HepG2 (cell line): ENCODE results near the gene GPR162. TPM values are rescaled to one million over a fixed set of nuclear protein-coding genes. Genes with fewer than 3 reads are reported as not detected.

Experiments used
- ELF1 ChIP-seq: sonication (generic); formaldehyde crosslinking; IDR thresholded peaks from 2 replicates; pipeline ENCODE4 v1.4.0; 2020; ENCODE audit warnings: missing genetic modification reagents
- IKZF1 ChIP-seq: fragments of 450-650 bp; IDR thresholded peaks from 2 replicates; pipeline ENCODE4 v1.7.1; 2016
- MEIS2 ChIP-seq: sonication (generic); formaldehyde crosslinking; IDR thresholded peaks from 2 replicates; pipeline ENCODE4 v1.9.0; 2021; ENCODE audit warnings: mild to moderate bottlenecking, missing genetic modification reagents
- MIER2 ChIP-seq: IDR thresholded peaks from 2 replicates; pipeline ENCODE4 v1.6.1; 2016; ENCODE audit warnings: missing biosample characterization, missing genetic modification reagents
- SOX5 ChIP-seq: IDR thresholded peaks from 2 replicates; pipeline ENCODE4 v1.6.1; 2016; ENCODE audit warnings: borderline replicate concordance
- ZFYVE20 ChIP-seq: sonication (generic); formaldehyde crosslinking; IDR thresholded peaks from 2 replicates; pipeline ENCODE4 v1.8.0; 2023; ENCODE audit warnings: low read depth, mild to moderate bottlenecking, moderate library complexity, missing genetic modification reagents, borderline replicate concordance
- ZMYM3 ChIP-seq: sonication (generic); formaldehyde crosslinking; IDR thresholded peaks from 2 replicates; pipeline ENCODE4 v1.5.1; 2020; ENCODE audit warnings: mild to moderate bottlenecking, missing genetic modification reagents
- ZSCAN31 ChIP-seq: sonication (generic); formaldehyde crosslinking; IDR thresholded peaks from 2 replicates; pipeline ENCODE4 v1.5.0; 2020; ENCODE audit warnings: low read depth, mild to moderate bottlenecking, missing genetic modification reagents
- polyA plus RNA-seq, 8 experiments: library from polyadenylated mRNA; depleted of rRNA in 3 of 8; stranded (reverse) in 7 of 8; unstranded in 1 of 8; fragments of >200 nt; fragmentation: Illumina TruSeq in 4 of 8; extraction: Trizol in 4 of 8; gene quantifications; 2 replicates each; pipeline versions ENCODE4 v1.2.1 to v1.2.3, GENCODE V29; 2011 to 2016; ENCODE audit warnings: low read depth in 4 of 8, missing spikeins in 1 of 8, mixed read lengths in 1 of 8; ENCODE audit not compliant: insufficient read depth in 1 of 8
- total RNA-seq, 5 experiments: library from RNA; depleted of rRNA; stranded (reverse); fragments of >200 nt; fragmentation: Illumina TruSeq; extraction: Trizol; gene quantifications; 2 replicates each; pipeline ENCODE4 v1.2.3, GENCODE V29; 2016; ENCODE audit warnings: low read depth in 1 of 5
- TF ChIP-seq, protein P1 (sequence below): sonication (generic); formaldehyde crosslinking; IDR thresholded peaks from 2 replicates; pipeline ENCODE4 v1.4.0; 2020; ENCODE audit warnings: missing genetic modification reagents, borderline replicate concordance
- TF ChIP-seq, protein P2 (sequence below): conservative IDR thresholded peaks from 2 replicates; pipeline ENCODE4 v1.6.1; 2018; ENCODE audit warnings: missing genetic modification reagents
- TF ChIP-seq, protein P3 (sequence below): sonication (generic); formaldehyde crosslinking; IDR thresholded peaks from 2 replicates; pipeline ENCODE4 v1.4.0; 2020; ENCODE audit warnings: mild to moderate bottlenecking, missing genetic modification reagents
- TF ChIP-seq, protein P4 (sequence below): sonication (generic); formaldehyde crosslinking; IDR thresholded peaks from 2 replicates; pipeline ENCODE4 v1.5.1; 2020; ENCODE audit warnings: missing genetic modification reagents, mild to moderate bottlenecking, borderline replicate concordance

Gene GPR162
- total and polyA plus RNA-seq, 2 of the 13 experiments (the other 11 are each of a cell fraction or from before 2014, with no cell fraction given) = 0.08 TPM; not detected in 1

DNA sequence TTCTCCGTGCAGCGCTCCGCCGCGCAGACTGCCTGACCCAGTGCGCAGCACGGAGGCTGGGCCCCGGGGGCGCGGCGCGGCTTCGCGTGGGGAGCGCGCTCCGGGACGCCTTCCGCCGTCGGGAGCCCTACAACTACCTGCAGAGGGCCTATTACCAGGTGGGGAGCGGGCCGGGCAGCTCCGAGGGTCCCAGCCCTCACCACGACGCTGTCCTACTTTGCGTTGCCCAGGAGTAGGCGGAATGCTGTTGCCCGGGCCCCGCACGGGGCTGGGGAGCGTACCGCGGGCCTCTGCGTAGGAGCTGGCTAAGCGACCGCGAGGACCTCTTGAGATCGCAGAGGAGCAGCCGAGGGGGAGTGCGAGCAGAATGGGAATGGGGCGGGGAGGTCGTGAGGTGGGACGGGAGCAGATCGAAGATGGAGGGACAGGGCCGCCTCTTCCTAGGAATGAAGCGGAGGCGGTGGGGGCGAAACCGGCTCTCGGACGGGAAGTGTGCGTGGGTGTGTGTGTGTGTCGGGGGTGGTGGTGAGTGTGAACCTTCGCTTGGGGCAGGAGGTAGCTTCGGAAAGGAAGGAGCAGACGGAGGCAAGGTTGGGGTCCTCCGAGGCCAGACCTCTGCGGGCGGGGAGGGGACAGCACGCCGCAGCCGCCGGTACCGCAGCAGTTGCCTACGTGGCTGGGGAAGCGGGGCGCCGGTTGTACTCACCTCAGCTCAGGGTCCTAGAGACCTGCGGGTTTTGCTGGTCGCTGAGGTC, 7.3 kb downstream of the GPR162 start (continued):
- peak; percentile 41; the same call in 1 of the 2 replicates for TF ChIP-seq ZMYM3
- TF ChIP-seq, protein P1, sequence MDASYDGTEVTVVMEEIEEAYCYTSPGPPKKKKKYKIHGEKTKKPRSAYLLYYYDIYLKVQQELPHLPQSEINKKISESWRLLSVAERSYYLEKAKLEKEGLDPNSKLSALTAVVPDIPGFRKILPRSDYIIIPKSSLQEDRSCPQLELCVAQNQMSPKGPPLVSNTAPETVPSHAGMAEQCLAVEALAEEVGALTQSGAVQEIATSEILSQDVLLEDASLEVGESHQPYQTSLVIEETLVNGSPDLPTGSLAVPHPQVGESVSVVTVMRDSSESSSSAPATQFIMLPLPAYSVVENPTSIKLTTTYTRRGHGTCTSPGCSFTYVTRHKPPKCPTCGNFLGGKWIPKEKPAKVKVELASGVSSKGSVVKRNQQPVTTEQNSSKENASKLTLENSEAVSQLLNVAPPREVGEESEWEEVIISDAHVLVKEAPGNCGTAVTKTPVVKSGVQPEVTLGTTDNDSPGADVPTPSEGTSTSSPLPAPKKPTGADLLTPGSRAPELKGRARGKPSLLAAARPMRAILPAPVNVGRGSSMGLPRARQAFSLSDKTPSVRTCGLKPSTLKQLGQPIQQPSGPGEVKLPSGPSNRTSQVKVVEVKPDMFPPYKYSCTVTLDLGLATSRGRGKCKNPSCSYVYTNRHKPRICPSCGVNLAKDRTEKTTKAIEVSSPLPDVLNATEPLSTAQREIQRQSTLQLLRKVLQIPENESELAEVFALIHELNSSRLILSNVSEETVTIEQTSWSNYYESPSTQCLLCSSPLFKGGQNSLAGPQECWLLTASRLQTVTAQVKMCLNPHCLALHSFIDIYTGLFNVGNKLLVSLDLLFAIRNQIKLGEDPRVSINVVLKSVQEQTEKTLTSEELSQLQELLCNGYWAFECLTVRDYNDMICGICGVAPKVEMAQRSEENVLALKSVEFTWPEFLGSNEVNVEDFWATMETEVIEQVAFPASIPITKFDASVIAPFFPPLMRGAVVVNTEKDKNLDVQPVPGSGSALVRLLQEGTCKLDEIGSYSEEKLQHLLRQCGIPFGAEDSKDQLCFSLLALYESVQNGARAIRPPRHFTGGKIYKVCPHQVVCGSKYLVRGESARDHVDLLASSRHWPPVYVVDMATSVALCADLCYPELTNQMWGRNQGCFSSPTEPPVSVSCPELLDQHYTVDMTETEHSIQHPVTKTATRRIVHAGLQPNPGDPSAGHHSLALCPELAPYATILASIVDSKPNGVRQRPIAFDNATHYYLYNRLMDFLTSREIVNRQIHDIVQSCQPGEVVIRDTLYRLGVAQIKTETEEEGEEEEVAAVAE (CRISPR knock-in tag) = no peak
- TF ChIP-seq, protein P2, sequence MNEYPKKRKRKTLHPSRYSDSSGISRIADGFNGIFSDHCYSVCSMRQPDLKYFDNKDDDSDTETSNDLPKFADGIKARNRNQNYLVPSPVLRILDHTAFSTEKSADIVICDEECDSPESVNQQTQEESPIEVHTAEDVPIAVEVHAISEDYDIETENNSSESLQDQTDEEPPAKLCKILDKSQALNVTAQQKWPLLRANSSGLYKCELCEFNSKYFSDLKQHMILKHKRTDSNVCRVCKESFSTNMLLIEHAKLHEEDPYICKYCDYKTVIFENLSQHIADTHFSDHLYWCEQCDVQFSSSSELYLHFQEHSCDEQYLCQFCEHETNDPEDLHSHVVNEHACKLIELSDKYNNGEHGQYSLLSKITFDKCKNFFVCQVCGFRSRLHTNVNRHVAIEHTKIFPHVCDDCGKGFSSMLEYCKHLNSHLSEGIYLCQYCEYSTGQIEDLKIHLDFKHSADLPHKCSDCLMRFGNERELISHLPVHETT (CRISPR knock-in tag) = peak; percentile 30; the same call in 1 of the 2 replicates
- TF ChIP-seq MIER2 (CRISPR knock-in tag) = no peak
- no peak for TF ChIP-seq MEIS2
- TF ChIP-seq, protein P3, sequence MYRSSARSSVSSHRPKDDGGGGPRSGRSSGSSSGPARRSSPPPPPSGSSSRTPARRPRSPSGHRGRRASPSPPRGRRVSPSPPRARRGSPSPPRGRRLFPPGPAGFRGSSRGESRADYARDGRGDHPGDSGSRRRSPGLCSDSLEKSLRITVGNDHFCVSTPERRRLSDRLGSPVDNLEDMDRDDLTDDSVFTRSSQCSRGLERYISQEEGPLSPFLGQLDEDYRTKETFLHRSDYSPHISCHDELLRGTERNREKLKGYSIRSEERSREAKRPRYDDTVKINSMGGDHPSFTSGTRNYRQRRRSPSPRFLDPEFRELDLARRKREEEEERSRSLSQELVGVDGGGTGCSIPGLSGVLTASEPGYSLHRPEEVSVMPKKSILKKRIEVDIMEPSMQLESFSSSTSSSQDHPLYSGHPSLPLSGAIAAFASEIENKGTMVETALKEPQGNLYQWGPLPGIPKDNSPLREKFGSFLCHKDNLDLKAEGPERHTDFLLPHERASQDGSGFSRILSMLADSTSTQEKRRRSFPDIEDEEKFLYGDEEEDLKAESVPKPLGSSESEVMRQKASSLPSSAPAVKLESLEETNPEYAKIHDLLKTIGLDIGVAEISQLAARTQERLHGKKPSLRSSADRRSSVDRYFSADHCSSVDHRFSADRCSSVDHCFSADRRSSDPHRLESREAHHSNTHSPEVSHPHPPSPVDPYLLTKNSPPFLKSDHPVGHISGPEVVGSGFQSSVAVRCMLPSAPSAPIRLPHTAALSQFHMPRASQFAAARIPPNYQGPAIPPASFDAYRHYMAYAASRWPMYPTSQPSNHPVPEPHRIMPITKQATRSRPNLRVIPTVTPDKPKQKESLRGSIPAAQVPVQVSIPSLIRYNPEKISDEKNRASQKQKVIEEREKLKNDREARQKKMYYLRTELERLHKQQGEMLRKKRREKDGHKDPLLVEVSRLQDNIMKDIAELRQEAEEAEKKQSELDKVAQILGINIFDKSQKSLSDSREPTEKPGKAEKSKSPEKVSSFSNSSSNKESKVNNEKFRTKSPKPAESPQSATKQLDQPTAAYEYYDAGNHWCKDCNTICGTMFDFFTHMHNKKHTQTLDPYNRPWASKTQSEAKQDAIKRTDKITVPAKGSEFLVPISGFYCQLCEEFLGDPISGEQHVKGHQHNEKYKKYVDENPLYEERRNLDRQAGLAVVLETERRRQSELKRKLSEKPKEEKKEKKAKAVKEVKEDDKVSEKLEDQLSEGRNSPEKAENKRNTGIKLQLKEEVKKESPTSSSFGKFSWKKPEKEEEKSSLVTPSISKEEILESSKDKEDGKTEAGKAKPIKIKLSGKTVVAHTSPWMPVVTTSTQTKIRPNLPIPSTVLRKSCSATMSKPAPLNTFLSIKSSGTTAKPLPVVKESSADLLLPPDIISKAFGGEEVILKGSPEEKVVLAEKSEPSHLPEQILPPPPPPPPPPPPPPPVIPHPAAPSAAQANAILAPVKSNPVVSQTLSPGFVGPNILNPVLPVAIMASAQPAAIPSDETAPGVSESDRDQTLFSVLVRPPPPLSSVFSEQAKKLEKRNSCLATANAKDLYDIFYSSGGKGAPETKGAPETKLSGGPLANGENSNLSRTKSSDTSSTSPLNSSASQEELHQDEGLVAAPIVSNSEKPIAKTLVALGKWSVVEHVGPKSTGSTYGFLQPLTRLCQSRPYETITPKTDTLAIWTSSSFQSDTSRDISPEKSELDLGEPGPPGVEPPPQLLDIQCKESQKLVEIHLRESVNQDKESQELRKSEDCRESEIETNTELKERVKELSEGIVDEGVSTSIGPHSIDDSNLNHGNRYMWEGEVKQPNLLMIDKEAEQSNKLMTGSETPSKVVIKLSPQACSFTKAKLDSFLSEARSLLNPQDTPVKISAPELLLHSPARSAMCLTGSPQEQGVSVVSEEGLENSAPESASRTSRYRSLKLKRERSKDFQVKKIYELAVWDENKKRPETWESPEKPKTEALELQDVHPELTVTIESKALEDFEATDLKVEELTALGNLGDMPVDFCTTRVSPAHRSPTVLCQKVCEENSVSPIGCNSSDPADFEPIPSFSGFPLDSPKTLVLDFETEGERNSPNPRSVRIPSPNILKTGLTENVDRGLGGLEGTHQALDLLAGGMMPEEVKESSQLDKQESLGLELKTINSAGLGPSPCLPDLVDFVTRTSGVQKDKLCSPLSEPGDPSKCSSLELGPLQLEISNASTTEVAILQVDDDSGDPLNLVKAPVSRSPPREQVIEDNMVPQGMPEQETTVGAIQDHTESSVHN = no peak
- TF ChIP-seq, protein P4, sequence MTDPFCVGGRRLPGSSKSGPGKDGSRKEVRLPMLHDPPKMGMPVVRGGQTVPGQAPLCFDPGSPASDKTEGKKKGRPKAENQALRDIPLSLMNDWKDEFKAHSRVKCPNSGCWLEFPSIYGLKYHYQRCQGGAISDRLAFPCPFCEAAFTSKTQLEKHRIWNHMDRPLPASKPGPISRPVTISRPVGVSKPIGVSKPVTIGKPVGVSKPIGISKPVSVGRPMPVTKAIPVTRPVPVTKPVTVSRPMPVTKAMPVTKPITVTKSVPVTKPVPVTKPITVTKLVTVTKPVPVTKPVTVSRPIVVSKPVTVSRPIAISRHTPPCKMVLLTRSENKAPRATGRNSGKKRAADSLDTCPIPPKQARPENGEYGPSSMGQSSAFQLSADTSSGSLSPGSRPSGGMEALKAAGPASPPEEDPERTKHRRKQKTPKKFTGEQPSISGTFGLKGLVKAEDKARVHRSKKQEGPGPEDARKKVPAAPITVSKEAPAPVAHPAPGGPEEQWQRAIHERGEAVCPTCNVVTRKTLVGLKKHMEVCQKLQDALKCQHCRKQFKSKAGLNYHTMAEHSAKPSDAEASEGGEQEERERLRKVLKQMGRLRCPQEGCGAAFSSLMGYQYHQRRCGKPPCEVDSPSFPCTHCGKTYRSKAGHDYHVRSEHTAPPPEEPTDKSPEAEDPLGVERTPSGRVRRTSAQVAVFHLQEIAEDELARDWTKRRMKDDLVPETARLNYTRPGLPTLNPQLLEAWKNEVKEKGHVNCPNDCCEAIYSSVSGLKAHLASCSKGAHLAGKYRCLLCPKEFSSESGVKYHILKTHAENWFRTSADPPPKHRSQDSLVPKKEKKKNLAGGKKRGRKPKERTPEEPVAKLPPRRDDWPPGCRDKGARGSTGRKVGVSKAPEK (CRISPR knock-in tag) = no peak
- TF ChIP-seq SOX5 (CRISPR knock-in tag) = no peak
- no peak for TF ChIP-seq IKZF1
- TF ChIP-seq ZSCAN31 (CRISPR knock-in tag) = no peak
- TF ChIP-seq ELF1 = no peak
- TF ChIP-seq ZFYVE20 (CRISPR knock-in tag) = 0 out of 2 replicates have a peak, but pooled peaks have one; percentile 25
